ENCODE results near the gene ZNF385C.

ZNF385C gene

GRCh38 chr17:42039794-42040763 is 58.2 kb downstream of the ZNF385C start:
- H3K9ac ChIP-seq: no peak overlapping the region
- TF ChIP-seq Cebpa-rat (IDR thresholded peaks at IDR 0.05): no peak
- H3K4me2 ChIP-seq: no peak overlapping the region
- H3K9me3 ChIP-seq: no peaks in the 10 kb centered on the region
- H3K4me1 ChIP-seq: no peaks in the 10 kb centered on the region
- H4K20me1 ChIP-seq: no peaks in the 10 kb centered on the region
- peaks cover 20% of the 10 kb centered on the region for H3K27me3 ChIP-seq
- H3K36me3 ChIP-seq: no peaks in the 10 kb centered on the region
- no peak overlapping the region for H3K27ac ChIP-seq
- no peak overlapping the region for H3K4me3 ChIP-seq

- H4K20me1 ChIP-seq: no peaks in the 10 kb centered on the region
- H3K27ac ChIP-seq: no peak overlapping the region
- no peaks in the 10 kb centered on the region for H3K36me3 ChIP-seq
- no peak overlapping the region for H3K4me3 ChIP-seq
- TF ChIP-seq Cebpa-rat (IDR thresholded peaks at IDR 0.05): no peak
- no peaks in the 10 kb centered on the region for H3K9me3 ChIP-seq
- no peak overlapping the region for H3K9ac ChIP-seq
- H3K4me2 ChIP-seq: no peak overlapping the region
- peaks cover 9% of the 10 kb centered on the region for H3K4me1 ChIP-seq
- peaks cover 20% of the 10 kb centered on the region for H3K27me3 ChIP-seq
These were observed 59.9 kb downstream of the ZNF385C start for GRCh38 chr17:42038221-42038973.

- no peaks in the 10 kb centered on the region for H3K36me3 ChIP-seq
- H4K20me1 ChIP-seq: no peaks in the 10 kb centered on the region
- H3K27ac ChIP-seq: no peak overlapping the region
- peaks cover 4% of the 10 kb centered on the region; the same call in 1 of the 2 replicates for H3K27me3 ChIP-seq
- TF ChIP-seq Cebpa-rat (IDR thresholded peaks at IDR 0.05): no peak
- peaks cover 12% of the 10 kb centered on the region for H3K4me1 ChIP-seq
- H3K4me3 ChIP-seq: no peak overlapping the region
- H3K9me3 ChIP-seq: no peaks in the 10 kb centered on the region
- peak overlapping the region; percentile 57 for H3K4me2 ChIP-seq
- 0 out of 2 replicates have a peak overlapping the region, but pooled peaks have one; percentile 27 for H3K9ac ChIP-seq
These were observed 64.2 kb downstream of the ZNF385C start for GRCh38 chr17:42034059-42034458.

DNA sequence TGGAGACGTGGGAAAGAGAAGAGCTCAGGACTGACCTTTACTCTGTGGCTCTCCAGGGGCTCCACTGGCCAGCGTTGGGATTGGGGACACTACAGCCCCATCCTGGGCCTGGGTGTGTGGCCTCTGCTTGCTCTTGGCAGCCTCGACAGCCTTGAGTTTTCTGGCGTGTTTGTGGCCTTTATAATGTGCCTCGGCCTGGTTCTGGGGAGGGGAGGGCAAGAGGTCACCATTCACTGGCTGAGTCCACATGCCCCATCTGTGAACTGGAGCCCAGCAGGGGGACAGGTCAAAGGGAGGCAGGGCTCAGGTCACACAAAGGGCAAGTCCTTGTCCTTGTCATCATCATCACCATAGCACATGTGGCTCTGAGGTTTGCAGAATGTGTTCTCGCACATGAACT is 66.7 kb downstream of the ZNF385C start:
- Histone ChIP-seq H3K4me2 (no peak overlapping the region), H3K4me3 (no peak overlapping the region), H3K36me3 (no peaks in the 10 kb centered on the region), H3K27me3 (no peaks in the 10 kb centered on the region), H3K9ac (no peak overlapping the region), H4K20me1 (no peaks in the 10 kb centered on the region), H3K4me1 (peaks cover 17% of the 10 kb centered on the region), H3K9me3 (no peaks in the 10 kb centered on the region), H3K27ac (no peak overlapping the region)
- TF ChIP-seq Cebpa-rat (IDR thresholded peaks at IDR 0.05): no peak

DNA sequence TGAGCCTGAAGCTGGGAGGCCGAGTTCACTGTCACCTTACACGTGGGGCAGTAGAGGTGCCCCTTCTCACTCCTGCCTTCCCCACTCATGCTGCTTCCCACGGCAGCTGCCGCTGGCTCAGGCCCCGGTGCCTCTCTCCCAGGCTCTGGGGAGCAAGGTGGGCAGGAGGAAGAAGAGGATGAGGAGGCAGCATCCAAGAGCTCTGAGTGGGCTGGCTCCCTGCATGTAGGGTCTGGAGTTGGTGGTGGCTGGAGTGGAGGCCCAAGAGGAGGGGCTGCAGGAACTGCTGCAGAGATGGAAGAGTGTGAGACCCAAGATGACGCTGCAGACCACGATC is 69.5 kb downstream of the ZNF385C start:
- Histone ChIP-seq H4K20me1 (no peaks in the 10 kb centered on the region), H3K27ac (no peak overlapping the region), H3K27me3 (no peaks in the 10 kb centered on the region), H3K9me3 (no peaks in the 10 kb centered on the region), H3K9ac (no peak overlapping the region), H3K36me3 (peaks cover 13% of the 10 kb centered on the region), H3K4me2 (no peak overlapping the region), H3K4me3 (no peak overlapping the region), H3K4me1 (peaks cover 28% of the 10 kb centered on the region)
- no peak for TF ChIP-seq Cebpa-rat (IDR thresholded peaks at IDR 0.05)

- H3K4me3 ChIP-seq: no peak overlapping the region
- H3K27ac ChIP-seq: no peak overlapping the region
- H4K20me1 ChIP-seq: no peaks in the 10 kb centered on the region
- TF ChIP-seq Cebpa-rat (IDR thresholded peaks at IDR 0.05): no peak
- no peak overlapping the region for H3K4me2 ChIP-seq
- no peaks in the 10 kb centered on the region for H3K27me3 ChIP-seq
- H3K4me1 ChIP-seq: peaks cover 23% of the 10 kb centered on the region
- H3K9ac ChIP-seq: 0 out of 2 replicates have a peak overlapping the region, but pooled peaks have one; percentile 7
- H3K9me3 ChIP-seq: no peaks in the 10 kb centered on the region
- H3K36me3 ChIP-seq: peaks cover 18% of the 10 kb centered on the region
These were observed 70.1 kb downstream of the ZNF385C start for GRCh38 chr17:42027961-42028790.

- no peak overlapping the region for H3K4me3 ChIP-seq
- no peak overlapping the region for H3K4me2 ChIP-seq
- no peaks in the 10 kb centered on the region for H4K20me1 ChIP-seq
- no peak overlapping the region for H3K9ac ChIP-seq
- H3K36me3 ChIP-seq: peaks cover 25% of the 10 kb centered on the region
- H3K4me1 ChIP-seq: peaks cover 22% of the 10 kb centered on the region
- H3K27ac ChIP-seq: no peak overlapping the region
- H3K9me3 ChIP-seq: no peaks in the 10 kb centered on the region
- no peak for TF ChIP-seq Cebpa-rat (IDR thresholded peaks at IDR 0.05)
- H3K27me3 ChIP-seq: no peaks in the 10 kb centered on the region
These were observed 70.7 kb downstream of the ZNF385C start for GRCh38 chr17:42027590-42027889.

DNA sequence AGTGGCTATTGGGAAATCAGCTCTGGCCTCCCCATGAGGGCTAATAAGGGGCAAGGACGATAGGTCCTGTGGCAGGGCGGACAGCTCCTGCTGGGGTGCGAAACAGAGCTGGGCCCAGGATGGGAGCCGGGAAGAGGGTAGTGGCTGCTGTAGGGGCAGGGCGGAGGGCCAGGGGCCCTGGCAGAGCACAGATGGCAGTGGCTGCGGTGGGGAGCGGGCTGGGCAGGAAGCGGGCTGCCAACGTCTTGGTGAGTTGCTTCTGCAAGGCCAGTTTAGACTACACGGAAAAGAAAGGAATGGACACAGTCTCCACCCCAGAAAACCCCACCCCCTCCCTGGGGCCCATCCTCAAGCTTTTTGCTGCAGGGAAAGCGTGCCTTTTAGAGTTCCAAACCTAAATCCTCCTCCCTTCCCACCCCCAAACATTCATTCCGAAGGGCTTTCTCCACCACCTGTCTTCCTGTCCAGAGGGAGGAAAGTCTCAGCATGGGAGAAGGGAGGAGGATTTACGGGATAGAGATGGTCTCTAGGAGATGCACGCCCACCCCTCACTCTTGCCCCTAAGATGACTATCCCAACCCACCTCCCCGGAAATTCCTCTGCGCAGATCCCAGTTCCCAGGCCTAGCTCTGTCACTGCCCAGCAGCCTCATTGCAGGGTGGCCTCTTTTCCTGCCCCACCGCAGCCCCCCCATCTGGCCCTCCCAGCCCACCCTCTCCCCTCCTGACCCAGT is 71.2 kb downstream of the ZNF385C start:
- Histone ChIP-seq H3K9ac (no peak overlapping the region), H3K9me3 (no peaks in the 10 kb centered on the region), H3K4me1 (peaks cover 22% of the 10 kb centered on the region), H3K27me3 (no peaks in the 10 kb centered on the region), H4K20me1 (no peaks in the 10 kb centered on the region), H3K36me3 (peaks cover 30% of the 10 kb centered on the region), H3K27ac (no peak overlapping the region), H3K4me2 (no peak overlapping the region), H3K4me3 (no peak overlapping the region)
- no peak for TF ChIP-seq Cebpa-rat (IDR thresholded peaks at IDR 0.05)

DNA sequence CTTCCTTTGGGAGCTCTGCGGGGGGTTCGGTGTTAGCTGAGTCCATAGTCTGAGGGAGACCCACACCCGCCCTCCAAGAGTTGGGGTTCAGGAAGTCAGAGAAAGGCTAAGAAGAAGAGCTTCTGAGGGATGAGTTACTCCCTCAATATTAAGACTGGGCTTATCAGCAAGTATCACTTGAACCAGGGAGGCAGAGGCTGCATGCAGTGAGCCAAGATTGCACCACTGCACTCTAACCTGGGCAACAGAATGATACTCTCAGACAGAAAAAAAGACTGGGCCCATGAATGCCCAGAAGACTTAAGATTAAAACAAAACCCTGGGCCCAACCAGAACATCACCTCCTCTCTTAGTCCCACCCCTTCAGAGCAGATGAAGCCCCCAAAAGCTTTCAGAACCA is 72.3 kb downstream of the ZNF385C start:
- H3K9ac ChIP-seq: no peak overlapping the region
- no peaks in the 10 kb centered on the region for H3K27me3 ChIP-seq
- H3K4me2 ChIP-seq: no peak overlapping the region
- H4K20me1 ChIP-seq: no peaks in the 10 kb centered on the region
- no peak for TF ChIP-seq Cebpa-rat (IDR thresholded peaks at IDR 0.05)
- no peaks in the 10 kb centered on the region for H3K9me3 ChIP-seq
- H3K36me3 ChIP-seq: peaks cover 38% of the 10 kb centered on the region
- peaks cover 31% of the 10 kb centered on the region for H3K4me1 ChIP-seq
- H3K27ac ChIP-seq: no peak overlapping the region
- H3K4me3 ChIP-seq: no peak overlapping the region

Measured in BLaER1 (cell line).